ENCODE measurements around the gene TENT4A. TPM values are rescaled to one million over a fixed set of nuclear protein-coding genes. Genes with fewer than 3 reads are reported as not detected.

Gene TENT4A
- total and polyA plus RNA-seq, 2 of the 13 experiments (the other 11 are each of a cell fraction or from before 2014, with no cell fraction given): 6.3 to 13.3 TPM

DNA sequence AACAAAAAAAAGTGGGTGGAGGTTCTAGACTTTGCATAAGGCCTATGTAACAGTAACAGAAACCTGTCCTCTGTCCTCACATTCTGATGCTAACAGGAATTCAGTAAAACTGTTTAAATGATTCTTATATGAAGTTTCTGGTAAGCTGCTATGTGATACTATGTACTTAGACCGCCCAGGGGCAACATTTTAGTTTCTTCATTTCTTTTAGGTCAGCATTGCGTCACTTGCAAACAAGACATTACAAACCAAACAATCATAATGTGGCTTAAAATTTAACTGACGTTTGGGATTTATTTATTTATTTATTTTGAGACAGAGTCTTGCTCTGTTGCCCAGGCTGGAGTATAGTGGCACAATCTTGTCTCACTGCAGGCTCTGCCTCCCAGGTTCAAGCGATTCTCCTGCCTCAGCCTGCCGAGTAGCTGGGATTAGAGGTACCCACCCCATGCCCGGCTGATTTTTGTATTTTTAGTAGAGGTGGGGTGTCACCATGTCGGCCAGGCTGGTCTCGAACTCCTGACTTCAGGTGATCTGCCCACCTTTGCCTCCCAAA, 44.3 kb downstream of the TENT4A start (continued):
- TF ChIP-seq, protein P1, sequence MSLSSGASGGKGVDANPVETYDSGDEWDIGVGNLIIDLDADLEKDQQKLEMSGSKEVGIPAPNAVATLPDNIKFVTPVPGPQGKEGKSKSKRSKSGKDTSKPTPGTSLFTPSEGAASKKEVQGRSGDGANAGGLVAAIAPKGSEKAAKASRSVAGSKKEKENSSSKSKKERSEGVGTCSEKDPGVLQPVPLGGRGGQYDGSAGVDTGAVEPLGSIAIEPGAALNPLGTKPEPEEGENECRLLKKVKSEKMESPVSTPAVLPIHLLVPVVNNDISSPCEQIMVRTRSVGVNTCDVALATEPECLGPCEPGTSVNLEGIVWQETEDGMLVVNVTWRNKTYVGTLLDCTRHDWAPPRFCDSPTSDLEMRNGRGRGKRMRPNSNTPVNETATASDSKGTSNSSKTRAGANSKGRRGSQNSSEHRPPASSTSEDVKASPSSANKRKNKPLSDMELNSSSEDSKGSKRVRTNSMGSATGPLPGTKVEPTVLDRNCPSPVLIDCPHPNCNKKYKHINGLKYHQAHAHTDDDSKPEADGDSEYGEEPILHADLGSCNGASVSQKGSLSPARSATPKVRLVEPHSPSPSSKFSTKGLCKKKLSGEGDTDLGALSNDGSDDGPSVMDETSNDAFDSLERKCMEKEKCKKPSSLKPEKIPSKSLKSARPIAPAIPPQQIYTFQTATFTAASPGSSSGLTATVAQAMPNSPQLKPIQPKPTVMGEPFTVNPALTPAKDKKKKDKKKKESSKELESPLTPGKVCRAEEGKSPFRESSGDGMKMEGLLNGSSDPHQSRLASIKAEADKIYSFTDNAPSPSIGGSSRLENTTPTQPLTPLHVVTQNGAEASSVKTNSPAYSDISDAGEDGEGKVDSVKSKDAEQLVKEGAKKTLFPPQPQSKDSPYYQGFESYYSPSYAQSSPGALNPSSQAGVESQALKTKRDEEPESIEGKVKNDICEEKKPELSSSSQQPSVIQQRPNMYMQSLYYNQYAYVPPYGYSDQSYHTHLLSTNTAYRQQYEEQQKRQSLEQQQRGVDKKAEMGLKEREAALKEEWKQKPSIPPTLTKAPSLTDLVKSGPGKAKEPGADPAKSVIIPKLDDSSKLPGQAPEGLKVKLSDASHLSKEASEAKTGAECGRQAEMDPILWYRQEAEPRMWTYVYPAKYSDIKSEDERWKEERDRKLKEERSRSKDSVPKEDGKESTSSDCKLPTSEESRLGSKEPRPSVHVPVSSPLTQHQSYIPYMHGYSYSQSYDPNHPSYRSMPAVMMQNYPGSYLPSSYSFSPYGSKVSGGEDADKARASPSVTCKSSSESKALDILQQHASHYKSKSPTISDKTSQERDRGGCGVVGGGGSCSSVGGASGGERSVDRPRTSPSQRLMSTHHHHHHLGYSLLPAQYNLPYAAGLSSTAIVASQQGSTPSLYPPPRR (CRISPR knock-in tag; IDR thresholded peaks at IDR 0.05; ENCODE audit: borderline replicate concordance): 0 out of 2 replicates have a peak, but pooled peaks have one; percentile 44
- TF ChIP-seq CEBPG (CRISPR knock-in tag; IDR thresholded peaks at IDR 0.05) (peak; percentile 63), NFE2L2 (IDR thresholded peaks at IDR 0.05; ENCODE audit: low read length) (no peak), MBNL3 (CRISPR knock-in tag; conservative IDR thresholded peaks at IDR 0.05) (no peak), HMG20A (CRISPR knock-in tag; IDR thresholded peaks at IDR 0.05; ENCODE audit: borderline replicate concordance) (0 out of 2 replicates have a peak, but pooled peaks have one; percentile 38), SOX5 (CRISPR knock-in tag; IDR thresholded peaks at IDR 0.05; ENCODE audit: borderline replicate concordance) (peak; percentile 33; the same call in 1 of the 2 replicates), NCOA2 (CRISPR knock-in tag; IDR thresholded peaks at IDR 0.05) (0 out of 2 replicates have a peak, but pooled peaks have one; percentile 31), TOPORS (CRISPR knock-in tag; IDR thresholded peaks at IDR 0.05) (no peak), ISL2 (CRISPR knock-in tag; IDR thresholded peaks at IDR 0.05) (peak; percentile 27; the same call in 1 of the 2 replicates), SP1 (IDR thresholded peaks at IDR 0.05) (no peak), SP1 (CRISPR knock-in tag; IDR thresholded peaks at IDR 0.05) (no peak), SIX1 (CRISPR knock-in tag; IDR thresholded peaks at IDR 0.05; ENCODE audit: borderline replicate concordance) (peak; percentile 74; the same call in 1 of the 2 replicates), FOXA3 (CRISPR knock-in tag; IDR thresholded peaks at IDR 0.05) (peak; percentile 55), NR2F2 (IDR thresholded peaks at IDR 0.05; ENCODE audit: borderline replicate concordance, low read depth) (peak; percentile 66; the same call in 1 of the 2 replicates), IRF2 (CRISPR knock-in tag; IDR thresholded peaks at IDR 0.05) (no peak), GATAD2A (CRISPR knock-in tag; IDR thresholded peaks at IDR 0.05) (peak; percentile 60)
- TF ChIP-seq, protein P2, sequence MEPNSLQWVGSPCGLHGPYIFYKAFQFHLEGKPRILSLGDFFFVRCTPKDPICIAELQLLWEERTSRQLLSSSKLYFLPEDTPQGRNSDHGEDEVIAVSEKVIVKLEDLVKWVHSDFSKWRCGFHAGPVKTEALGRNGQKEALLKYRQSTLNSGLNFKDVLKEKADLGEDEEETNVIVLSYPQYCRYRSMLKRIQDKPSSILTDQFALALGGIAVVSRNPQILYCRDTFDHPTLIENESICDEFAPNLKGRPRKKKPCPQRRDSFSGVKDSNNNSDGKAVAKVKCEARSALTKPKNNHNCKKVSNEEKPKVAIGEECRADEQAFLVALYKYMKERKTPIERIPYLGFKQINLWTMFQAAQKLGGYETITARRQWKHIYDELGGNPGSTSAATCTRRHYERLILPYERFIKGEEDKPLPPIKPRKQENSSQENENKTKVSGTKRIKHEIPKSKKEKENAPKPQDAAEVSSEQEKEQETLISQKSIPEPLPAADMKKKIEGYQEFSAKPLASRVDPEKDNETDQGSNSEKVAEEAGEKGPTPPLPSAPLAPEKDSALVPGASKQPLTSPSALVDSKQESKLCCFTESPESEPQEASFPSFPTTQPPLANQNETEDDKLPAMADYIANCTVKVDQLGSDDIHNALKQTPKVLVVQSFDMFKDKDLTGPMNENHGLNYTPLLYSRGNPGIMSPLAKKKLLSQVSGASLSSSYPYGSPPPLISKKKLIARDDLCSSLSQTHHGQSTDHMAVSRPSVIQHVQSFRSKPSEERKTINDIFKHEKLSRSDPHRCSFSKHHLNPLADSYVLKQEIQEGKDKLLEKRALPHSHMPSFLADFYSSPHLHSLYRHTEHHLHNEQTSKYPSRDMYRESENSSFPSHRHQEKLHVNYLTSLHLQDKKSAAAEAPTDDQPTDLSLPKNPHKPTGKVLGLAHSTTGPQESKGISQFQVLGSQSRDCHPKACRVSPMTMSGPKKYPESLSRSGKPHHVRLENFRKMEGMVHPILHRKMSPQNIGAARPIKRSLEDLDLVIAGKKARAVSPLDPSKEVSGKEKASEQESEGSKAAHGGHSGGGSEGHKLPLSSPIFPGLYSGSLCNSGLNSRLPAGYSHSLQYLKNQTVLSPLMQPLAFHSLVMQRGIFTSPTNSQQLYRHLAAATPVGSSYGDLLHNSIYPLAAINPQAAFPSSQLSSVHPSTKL (CRISPR knock-in tag; IDR thresholded peaks at IDR 0.05): peak; percentile 55; the same call in 1 of the 2 replicates
- TF ChIP-seq, protein P3, sequence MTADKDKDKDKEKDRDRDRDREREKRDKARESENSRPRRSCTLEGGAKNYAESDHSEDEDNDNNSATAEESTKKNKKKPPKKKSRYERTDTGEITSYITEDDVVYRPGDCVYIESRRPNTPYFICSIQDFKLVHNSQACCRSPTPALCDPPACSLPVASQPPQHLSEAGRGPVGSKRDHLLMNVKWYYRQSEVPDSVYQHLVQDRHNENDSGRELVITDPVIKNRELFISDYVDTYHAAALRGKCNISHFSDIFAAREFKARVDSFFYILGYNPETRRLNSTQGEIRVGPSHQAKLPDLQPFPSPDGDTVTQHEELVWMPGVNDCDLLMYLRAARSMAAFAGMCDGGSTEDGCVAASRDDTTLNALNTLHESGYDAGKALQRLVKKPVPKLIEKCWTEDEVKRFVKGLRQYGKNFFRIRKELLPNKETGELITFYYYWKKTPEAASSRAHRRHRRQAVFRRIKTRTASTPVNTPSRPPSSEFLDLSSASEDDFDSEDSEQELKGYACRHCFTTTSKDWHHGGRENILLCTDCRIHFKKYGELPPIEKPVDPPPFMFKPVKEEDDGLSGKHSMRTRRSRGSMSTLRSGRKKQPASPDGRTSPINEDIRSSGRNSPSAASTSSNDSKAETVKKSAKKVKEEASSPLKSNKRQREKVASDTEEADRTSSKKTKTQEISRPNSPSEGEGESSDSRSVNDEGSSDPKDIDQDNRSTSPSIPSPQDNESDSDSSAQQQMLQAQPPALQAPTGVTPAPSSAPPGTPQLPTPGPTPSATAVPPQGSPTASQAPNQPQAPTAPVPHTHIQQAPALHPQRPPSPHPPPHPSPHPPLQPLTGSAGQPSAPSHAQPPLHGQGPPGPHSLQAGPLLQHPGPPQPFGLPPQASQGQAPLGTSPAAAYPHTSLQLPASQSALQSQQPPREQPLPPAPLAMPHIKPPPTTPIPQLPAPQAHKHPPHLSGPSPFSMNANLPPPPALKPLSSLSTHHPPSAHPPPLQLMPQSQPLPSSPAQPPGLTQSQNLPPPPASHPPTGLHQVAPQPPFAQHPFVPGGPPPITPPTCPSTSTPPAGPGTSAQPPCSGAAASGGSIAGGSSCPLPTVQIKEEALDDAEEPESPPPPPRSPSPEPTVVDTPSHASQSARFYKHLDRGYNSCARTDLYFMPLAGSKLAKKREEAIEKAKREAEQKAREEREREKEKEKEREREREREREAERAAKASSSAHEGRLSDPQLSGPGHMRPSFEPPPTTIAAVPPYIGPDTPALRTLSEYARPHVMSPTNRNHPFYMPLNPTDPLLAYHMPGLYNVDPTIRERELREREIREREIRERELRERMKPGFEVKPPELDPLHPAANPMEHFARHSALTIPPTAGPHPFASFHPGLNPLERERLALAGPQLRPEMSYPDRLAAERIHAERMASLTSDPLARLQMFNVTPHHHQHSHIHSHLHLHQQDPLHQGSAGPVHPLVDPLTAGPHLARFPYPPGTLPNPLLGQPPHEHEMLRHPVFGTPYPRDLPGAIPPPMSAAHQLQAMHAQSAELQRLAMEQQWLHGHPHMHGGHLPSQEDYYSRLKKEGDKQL (CRISPR knock-in tag; IDR thresholded peaks at IDR 0.05; ENCODE audit: low read depth): peak; percentile 62; the same call in 1 of the 2 replicates

Measured in HepG2 (cell line).